HL-60/S4 treated with retinoic acid at 250 ng/mL for 4 days and 3 days (cell line): ENCODE results near the gene AP3S2.
"Not testable (repeated sequence)": the region's sequence is repeated elsewhere in the genome, so short reads cannot be mapped to it uniquely, and the experiment has no call there.

Source experiments
- in situ Hi-C: fragments of 300-500 bp; cut with MboI; formaldehyde crosslinking; loops from 2 replicates; pipeline ENCODE4 v1.7.0; 2022; ENCODE audit warnings: low sequenced_read_pairs

The AP3S2 gene

DNA sequence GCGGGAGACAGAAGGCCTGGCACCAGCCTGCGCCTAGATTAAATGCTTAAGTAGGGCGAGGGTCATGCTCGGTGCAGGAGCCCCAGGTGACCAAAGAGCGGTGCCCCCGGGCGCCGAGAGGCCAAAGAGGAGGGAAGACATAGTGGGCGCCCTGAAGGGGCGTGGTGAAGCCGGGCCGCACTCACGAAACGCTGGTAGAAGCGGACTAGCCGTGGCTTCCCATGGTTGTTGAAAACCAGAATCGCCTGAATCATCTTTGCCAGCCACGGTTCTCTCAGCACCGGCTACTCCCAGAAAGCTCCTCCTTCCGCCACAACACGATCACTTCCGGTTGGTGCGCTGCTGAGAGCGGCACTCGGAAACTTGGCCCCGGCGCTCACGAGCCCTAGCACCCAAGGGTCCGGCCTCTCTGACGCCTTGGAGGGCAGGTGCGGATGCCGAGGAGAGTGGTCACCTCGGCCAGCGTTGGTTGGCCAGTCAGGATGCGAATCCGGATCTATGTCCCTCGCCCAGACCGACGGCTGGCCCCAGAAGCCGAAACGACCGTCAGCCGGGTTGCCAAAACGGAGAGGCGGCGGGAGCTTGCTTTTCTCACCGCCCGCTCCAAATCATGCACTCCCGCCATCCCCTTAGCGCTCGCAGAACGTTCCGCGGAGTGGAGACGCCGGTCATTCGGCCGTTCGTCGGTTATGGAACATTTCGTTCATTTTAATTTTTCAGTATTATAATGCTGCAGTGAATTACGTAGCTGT lies at the start of gene AP3S2:
TSS of gene AP3S2 (minus strand) at position 299 of the 752 bp plus-strand sequence. CDS start at position 254, 45 bp downstream.
- in situ Hi-C loops: loop anchor here (10.0 kb wide), 1 partner anchor 181 kb away; no protein-coding TSS in a partner anchor

- in situ Hi-C loops: no loop called here
These were observed 46.1 kb upstream of the AP3S2 start for GRCh38 chr15:89939910-89940309.

DNA sequence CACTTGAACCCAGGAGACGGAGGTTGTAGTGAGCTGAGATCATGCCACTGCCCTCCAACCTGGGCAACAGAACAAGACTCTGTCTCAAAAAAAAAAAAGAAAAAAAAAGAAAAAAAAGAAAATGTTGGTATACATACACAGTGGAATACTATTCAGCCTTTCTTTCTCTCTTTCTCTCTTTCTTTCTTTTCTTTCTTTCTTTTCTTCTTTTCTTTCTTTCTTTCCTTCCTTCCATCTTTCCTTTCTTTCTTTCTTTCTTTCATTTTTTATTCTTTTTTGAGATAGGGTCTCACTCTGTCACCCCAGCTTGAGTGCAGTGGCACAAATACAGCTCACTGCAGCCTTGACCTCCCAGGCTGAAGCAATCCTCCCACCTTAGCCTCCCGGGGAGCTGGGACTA lies 45.6 kb upstream of the AP3S2 start:
- in situ Hi-C loops: not testable (repeated sequence)

DNA sequence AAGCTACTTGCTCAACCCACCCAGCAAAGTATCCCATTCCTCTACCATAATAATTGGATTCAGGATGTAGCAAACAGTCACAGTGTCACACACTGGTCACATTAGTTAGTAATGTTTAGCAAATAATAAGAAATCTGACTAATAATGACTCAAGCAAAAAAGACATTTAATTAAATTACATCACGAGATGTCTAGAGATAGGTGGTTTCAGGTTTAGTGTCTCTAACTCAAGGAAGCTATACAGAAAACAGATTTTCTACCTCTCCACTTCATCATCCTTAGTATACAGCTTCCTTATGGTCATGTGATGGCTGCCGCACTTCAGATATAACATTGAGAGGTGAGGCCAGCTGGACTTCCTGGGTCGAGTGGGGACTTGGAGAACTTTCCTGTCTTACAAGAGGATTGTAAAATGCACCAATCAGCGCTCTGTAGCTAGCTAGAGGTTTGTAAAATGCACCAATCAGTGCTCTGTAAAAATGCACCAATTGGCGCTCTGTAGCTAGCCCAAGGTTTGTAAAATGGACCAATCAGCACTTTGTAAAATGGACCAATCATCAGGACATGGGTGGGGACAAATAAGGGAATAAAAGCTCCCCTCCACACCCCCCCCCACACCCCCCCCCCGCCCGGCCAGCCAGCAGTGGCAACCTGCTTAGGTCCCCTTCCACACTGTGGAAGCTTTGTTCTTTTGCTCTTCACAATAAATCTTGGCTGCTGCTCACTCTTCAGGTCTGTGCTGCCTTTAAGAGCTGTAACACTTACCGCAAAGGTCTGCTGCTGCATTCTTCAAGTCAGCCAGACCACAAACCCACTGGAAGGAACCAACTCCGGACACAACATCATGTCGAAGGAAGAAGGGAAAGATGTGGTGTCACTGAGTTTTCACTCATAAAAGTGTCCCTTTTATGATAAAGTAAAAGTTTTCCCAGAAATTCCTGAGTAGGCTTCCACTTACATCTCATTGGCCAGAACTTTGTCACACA lies 43.9 kb upstream of the AP3S2 start:
- in situ Hi-C loops: no loop called here

- in situ Hi-C loops: no loop called here
These were observed 43.0 kb upstream of the AP3S2 start for GRCh38 chr15:89936786-89937265.

- in situ Hi-C loops: no loop called here
These were observed 42.4 kb upstream of the AP3S2 start for GRCh38 chr15:89936051-89936785.

GRCh38 chr15:89932880-89933279 lies 39.1 kb upstream of the AP3S2 start:
- in situ Hi-C loops: no loop called here

GRCh38 chr15:89928421-89928820 lies 34.6 kb upstream of the AP3S2 start:
- in situ Hi-C loops: no loop called here

DNA sequence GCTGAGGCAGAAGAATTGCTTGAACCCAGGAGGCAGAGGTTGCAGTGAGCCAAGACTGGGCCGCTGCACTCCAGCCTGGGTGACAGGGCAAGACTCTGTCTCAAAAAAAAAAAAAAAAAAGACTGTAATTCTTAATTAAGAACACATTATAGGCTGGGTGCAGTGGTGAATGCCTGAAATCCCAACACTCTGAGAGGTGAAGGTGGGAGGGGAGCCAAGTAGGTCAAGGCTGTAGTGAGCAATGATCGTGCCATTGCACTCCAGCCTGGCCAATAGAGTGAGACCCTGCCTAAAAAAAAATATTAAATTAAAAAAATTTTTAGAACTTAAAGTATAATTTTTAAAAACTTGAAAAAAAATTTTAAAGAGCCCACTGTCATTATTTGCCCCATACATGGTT lies 32.4 kb upstream of the AP3S2 start:
- in situ Hi-C loops: no loop called here

DNA sequence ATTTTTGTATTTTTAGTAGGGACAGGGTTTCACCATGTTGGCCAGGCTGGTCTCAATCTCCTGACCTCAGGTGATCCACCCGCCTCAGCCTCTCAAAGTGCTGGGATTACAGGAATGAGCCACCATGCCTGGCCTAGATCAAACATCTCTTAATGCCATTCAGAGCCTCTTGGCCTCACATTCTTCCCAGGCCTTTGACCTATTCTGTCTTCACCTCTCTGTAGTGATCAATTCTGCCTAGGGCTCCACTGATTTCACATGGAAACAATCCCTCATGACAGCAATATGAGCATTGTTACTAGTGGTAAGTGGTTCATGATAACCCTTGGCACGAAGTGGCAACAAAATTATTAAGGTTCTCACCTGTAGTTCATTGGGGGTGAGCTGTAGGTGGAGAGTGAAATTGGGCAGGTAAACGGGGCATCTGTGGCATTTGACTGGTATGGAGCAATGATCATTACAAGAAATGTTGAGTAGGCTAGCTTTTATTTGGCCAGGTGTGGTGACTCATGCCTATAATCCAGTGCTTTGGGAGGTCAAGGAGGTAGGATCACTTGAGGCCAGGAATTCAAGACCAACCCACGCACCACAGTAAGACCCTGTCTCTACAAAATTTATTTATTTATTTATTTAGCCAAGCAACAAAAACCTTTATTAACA lies 23.8 kb upstream of the AP3S2 start:
- in situ Hi-C loops: no loop called here

GRCh38 chr15:89916660-89917059 lies 22.9 kb upstream of the AP3S2 start:
- in situ Hi-C loops: no loop called here

DNA sequence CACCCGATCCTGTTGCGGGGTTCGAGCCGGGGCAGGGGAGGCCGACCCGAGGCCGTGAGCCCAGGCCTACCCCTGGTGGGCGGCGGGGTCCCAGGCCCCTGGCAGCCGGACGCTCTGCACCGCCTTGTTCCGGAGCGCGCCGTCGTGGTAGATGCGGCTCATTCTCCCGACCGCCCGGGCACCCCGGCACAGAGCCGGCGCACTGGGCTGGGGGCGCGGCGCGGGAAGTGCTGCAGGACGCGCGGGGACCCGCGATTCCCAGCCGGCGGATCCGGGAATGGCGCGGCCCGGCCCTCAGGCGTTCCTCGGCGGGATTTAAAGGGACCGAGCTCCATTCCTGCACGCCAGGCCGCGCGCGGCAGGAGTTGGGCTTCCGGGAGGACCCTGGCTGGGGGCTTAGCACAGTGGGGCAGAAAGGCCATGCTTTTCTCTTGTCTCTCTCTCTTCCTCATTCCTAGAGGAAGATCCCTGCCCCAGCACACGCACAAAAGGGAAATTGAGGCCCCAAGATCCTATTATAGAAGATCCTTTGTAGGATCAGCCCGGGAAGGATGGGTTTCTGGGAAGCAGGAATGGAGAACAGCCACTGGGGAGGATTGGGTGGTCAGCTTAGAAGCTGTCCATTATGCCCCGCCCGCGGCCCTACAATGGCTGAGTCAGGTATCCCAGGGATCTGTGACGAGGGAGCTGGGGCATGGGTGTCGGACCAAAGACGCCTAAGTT lies 19.0 kb upstream of the AP3S2 start, which contains the start of gene ARPIN:
TSS of gene ARPIN (minus strand) at position 279 of the 723 bp plus-strand sequence. CDS start at position 162, 117 bp downstream.
- in situ Hi-C loops: no loop called here

DNA sequence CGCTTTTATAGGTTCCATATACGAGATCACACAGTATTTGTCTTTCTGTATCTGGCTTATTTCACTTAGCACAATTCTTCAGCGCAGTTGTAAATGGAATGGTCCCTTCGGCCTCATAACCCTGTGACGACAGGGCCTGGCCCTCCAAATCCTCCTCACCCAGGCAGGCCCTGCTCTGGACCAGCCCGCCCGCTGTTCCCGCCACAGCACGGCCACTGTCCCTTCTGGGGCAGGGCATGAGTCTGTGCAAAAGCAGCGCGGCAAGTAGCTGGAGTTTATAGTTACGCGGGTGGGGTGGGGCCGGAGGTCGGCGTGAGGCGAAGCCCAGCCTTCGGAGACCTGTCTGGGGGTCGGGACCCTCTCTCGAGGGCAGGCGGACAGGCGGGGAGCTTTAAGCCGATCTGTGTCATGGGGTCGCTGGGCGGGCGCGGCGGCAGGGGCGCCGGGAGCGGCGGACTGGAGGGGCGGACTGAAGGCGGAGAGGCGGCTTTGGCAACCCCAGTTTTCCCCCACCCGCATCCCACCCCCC lies 18.4 kb upstream of the AP3S2 start:
- in situ Hi-C loops: no loop called here

GRCh38 chr15:89910891-89911626 lies 17.3 kb upstream of the AP3S2 start:
- in situ Hi-C loops: no loop called here

DNA sequence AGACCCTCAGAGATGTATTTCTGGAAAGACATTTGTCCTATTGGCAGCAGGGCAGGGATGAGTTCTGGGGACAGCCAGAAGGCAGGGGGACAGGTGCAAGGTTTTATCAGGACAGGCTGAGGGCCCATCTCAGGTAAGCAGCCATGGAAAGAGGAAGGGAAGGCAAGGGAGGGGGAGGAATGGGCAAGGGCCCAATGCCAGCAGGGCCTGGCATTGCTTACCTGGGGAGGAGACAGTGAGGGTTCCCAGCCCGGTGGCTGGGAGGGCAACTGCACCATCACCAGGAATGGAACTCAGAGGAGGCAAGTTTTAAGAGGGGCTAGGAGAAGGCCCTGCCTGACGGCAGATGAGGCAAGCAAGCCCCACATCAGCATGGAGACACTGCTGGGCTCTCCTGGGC lies 15.8 kb upstream of the AP3S2 start:
- in situ Hi-C loops: no loop called here

GRCh38 chr15:89908226-89908625 lies 14.4 kb upstream of the AP3S2 start:
- in situ Hi-C loops: no loop called here

DNA sequence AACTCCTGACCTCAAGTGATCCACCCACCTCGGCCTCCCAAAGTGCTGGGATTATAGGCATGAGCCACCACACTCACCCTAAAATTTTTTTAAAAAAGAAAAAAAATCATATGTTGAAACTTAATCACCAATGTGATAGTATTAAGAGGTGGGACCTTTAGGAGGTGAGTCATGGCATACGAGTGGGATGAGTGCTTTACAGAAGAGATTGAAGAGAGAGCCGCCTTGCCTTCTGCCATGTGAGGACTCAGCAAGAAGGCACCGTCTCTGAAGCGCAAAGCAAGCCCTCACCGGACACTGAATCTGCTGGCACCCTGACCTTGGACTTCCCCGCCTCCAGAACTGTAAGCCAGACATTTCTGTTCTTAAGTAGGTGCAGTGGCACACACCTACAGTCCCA lies 13.5 kb upstream of the AP3S2 start:
- in situ Hi-C loops: no loop called here

GRCh38 chr15:89905846-89906378 lies 12.1 kb upstream of the AP3S2 start:
- in situ Hi-C loops: no loop called here
